Activated CD4-positive, alpha-beta T cell treated with anti-CD3 and anti-CD28 coated beads, Interleukin-2, amount 50 U/mL, for 1 hour (primary cell): ENCODE measurements around the gene SLCO4A1.
A peak's percentile ranks its signal among the peaks of the same experiment; 100 is the strongest.

Experiments
- DNase-seq: peaks from one replicate; pipeline ENCODE4 v3.0.0-alpha.2; 2020

SLCO4A1 gene

DNA sequence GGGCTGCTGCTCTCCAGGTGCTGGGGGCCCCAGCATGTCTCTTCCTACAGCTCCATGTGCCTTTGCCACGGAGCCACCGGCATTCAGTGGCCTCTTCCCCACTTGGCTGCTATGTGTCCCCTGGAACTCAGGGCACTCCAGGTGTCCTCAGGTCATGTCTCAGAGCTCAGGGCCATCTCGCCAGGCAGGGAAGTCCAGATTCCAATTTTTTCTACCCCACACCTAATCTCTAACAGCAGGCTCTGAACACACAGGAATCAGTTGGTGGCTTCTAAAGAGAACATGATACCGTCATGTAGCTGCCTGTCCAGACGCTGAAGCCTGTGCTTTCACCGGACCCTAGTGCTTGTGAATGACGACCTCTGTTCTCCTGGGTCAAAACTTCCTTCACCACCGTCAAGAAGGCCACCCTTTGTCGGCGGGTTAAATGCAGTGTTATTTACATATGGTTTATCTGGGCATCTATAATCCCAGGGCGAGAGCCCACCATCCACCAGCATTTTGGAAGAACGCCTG lies 4.2 kb upstream of the SLCO4A1 start:
- no peak for DNase-seq

DNA sequence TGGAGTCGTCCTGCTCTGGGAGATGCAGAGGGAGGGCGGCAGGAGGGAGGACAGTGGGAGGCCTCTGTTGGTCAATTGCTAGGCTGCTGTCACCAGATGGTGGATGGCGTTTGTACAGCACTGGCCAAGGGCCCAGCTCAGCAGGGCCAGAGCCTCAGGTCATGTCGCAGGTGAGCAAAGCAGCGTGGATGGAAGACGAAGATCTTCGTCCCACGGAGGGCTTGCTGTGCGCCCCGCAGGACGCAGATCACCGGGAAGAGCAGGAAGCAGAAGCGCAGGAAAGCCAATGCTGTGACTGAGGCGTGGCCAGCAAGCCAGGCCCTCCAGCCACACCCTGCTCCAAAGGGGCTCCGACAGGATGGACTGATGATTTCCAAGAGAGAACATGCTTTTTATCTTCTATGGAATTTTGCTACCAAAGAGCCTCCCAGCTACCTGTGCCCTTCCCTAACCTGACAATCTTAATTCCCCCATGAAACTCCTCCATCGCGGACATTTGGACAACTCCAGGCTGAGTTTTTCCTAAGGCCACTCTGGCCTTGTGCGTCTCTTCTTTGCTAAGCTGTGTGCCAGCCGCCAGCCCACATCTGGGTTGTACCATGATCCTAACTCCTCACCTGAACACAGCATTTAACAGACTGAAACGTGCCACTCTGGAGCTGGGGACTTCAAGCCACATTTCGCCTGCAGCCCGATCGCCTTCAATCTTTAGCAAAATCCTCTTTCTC lies 3.5 kb upstream of the SLCO4A1 start:
- DNase-seq = no peak

DNA sequence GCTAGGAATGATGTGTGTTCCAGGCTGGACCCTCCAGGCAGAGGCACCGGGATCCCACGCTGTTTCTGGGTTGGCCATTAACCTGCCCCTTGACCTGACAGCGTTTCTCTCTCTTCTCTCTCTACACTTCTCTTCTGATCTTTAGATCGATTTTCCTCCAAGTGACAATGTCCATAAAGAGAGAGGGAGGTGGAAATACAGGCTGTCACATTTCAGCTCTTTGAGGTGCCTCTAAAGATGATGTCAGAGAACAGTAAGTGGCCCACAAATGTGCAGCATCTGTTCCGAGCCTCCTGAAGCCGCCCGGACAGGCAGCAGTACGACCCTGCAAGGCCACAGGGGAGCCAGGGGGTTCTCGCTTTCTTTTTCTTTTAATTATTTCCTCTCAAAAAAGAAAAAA lies 2.5 kb upstream of the SLCO4A1 start:
- no peak for DNase-seq

- DNase-seq = no peak
Observed at GRCh38 chr20:62640870-62641269, 1.4 kb upstream of the SLCO4A1 start.

GRCh38 chr20:62641321-62642050 lies 817 bp upstream of the SLCO4A1 start:
- no peak for DNase-seq

DNA sequence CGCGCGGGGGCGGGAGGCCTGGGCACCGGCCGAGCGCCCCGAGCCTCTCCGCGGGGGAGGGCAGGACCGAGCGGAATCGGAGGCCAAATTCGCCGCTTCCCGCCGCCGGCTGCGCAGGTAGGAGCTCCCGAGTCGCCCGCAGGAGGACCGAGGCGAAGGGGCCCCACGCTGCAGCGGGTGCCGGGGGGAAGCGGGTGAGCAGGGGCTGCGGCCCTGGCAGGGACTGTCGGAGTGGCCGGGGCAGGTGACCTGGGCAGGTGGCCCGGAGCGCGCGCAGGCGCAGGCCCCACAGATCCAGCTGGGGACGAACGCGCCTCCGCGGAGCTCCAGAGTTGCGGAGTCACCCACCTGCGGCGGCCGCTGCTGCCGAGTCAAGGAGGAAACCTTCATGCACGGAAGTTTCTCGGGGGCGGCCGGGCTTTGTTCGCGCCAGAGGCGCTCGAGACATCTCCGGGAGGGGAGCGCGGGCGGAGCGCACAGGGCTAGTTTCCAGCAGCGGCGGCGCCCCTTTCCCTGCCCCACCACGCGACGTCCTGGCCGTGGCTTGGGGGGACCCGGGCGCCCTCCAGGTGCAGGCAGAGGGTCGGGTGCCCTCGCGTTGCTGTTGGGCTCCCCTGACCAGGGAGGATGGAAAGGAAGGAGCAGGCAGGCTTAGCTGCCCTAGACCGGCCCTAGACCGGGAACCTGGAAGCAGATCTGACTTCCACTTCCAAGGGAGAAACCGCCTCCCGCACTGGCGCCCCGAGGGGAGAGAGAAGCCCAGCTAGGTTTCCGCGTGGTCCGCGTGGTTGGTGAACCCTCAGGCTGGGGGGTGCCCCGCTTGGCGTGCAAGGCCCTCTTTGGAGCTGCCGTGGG lies 590 bp downstream of the SLCO4A1 start:
- DNase-seq = peak; percentile 56

- no peak for DNase-seq
Observed at GRCh38 chr20:62643521-62644043, 1.3 kb downstream of the SLCO4A1 start.

GRCh38 chr20:62644044-62644795 lies 1.9 kb downstream of the SLCO4A1 start:
- DNase-seq = no peak

DNA sequence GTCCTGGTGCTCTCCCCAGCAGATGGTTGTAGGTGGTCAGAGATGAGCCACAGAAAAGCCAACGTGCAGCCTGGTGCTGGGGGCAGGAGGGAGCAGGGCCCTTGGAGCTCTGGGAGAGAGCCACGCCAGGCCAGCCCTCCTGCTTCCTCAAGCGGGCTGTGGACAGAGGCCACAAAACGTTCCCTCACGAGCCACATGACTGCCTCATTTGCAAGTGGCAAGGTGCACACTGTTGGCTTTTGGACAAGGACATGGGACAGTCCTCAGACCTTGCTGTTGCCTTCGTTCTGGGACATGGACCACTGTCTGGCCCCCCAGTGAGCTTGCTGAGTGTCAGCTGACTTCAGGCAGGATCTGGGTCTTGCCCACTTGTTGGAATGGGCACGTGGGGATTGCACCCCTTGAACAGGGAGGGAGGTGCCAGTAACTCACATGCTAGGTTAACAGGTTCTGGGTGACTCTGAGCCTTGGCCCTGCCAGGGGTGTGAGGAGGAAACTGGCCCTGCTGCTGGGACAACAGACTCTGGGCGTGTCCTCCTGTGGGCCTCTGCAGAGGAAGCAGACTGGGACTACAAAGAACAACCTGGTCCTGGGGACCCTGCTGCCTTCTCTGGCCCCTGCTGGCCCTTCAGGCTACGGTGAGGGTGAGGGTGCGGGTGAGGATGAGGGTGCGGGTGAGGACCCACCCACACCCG lies 2.6 kb downstream of the SLCO4A1 start:
- no peak for DNase-seq

- DNase-seq = no peak
Observed at GRCh38 chr20:62645613-62646012, 3.3 kb downstream of the SLCO4A1 start.

DNA sequence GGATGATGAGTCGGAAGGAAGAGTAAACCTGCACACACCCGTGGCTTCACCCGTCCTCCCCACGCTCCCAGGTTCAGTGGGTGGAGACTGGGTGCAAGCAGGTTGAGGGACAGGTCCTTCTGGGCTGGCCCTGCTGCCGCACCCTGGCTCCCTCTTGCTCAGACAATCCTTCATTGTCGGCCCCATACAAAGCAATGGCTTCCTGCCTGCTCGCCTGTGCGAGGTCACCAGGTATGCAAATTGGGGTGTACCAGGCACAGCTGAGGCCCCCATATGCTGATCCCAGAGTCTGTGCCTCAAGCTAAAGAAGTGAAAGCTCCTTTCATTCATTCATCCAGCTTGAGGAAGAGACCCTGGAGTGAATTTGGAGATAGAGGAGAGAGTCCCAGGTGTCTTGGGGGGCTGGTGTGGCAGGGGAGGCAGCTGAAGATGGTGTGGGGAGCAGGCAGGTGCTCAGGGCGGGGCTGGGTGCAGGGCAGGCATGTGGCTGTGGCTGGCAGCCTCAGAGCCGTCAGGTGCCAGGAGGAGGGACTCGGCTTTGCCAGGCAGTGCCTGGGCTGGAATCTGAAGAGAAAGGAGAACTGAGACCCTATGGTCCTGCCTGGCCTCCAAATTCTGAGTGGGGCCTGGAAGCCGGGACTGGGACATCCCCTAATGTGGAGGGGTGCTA lies 4.7 kb downstream of the SLCO4A1 start:
- DNase-seq = no peak

GRCh38 chr20:62647521-62648317 lies 5.4 kb downstream of the SLCO4A1 start:
- no peak for DNase-seq

GRCh38 chr20:62648318-62648995 lies 6.2 kb downstream of the SLCO4A1 start:
- no peak for DNase-seq

DNA sequence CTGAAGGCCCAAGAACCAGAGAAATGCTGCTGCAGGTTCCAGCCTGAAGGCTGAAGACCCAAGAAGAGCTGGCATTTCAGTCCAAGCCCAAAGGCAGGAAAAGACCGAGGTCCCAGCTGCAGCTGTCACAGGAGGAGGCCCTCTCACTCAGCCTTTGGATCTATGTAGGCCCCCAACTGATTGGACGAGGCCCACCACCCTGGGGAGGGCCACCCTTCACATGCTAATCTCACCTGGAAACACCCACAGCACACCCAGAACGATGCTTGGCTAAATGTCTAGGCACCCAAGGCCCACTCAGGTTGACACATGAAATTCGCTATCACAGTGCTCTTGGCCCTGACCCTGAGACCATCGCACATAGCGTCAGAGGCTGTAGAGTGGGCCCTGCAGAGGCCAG lies 6.8 kb downstream of the SLCO4A1 start:
- no peak for DNase-seq

- no peak for DNase-seq
Observed at GRCh38 chr20:62650551-62651284, 8.4 kb downstream of the SLCO4A1 start.

GRCh38 chr20:62651285-62652021 lies 9.2 kb downstream of the SLCO4A1 start:
- DNase-seq = peak; percentile 90

GRCh38 chr20:62652041-62652893 lies 10.0 kb downstream of the SLCO4A1 start:
- peak; percentile 62 for DNase-seq
